Rectal smooth muscle tissue (tissue), 1 donor: ENCODE measurements around the gene ABLIM1.

Source experiments
- H3K27ac ChIP-seq: one replicate; pipeline ENCODE4 v1.7.0; 2013; ENCODE audit warnings: low read depth, low read length, inconsistent platforms
- H3K27me3 ChIP-seq: one replicate; pipeline ENCODE4 v1.7.0; 2013; ENCODE audit warnings: low read length; ENCODE audit not compliant: control insufficient read depth, insufficient read depth
- H3K36me3 ChIP-seq: one replicate; pipeline ENCODE4 v1.7.0; 2013; ENCODE audit warnings: low read length; ENCODE audit not compliant: control insufficient read depth, insufficient read depth
- H3K4me1 ChIP-seq: one replicate; pipeline ENCODE4 v1.7.0; 2013; ENCODE audit warnings: low read length; ENCODE audit not compliant: control insufficient read depth, insufficient read depth
- H3K4me3 ChIP-seq: one replicate; pipeline ENCODE4 v1.7.0; 2013; ENCODE audit warnings: low read length
- H3K9ac ChIP-seq: one replicate; pipeline ENCODE4 v1.7.0; 2013; ENCODE audit warnings: low read length

Gene ABLIM1

GRCh38 chr10:114674346-114674745 is 16.3 kb upstream of the ABLIM1 start:
- no peaks in the 10 kb centered on the region for H3K36me3 ChIP-seq
- H3K27me3 ChIP-seq: no peaks in the 10 kb centered on the region
- H3K9ac ChIP-seq: no peak overlapping the region
- no peak overlapping the region for H3K27ac ChIP-seq
- H3K4me1 ChIP-seq: no peaks in the 10 kb centered on the region
- H3K4me3 ChIP-seq: no peak overlapping the region

GRCh38 chr10:114669648-114670047 is 11.6 kb upstream of the ABLIM1 start:
- H3K4me3 ChIP-seq: no peak overlapping the region
- H3K27me3 ChIP-seq: no peaks in the 10 kb centered on the region
- no peak overlapping the region for H3K27ac ChIP-seq
- H3K4me1 ChIP-seq: no peaks in the 10 kb centered on the region
- no peaks in the 10 kb centered on the region for H3K36me3 ChIP-seq
- no peak overlapping the region for H3K9ac ChIP-seq

- Histone ChIP-seq H3K27me3 (no peaks in the 10 kb centered on the region), H3K9ac (no peak overlapping the region), H3K4me3 (no peak overlapping the region), H3K36me3 (no peaks in the 10 kb centered on the region), H3K4me1 (no peaks in the 10 kb centered on the region), H3K27ac (no peak overlapping the region)
These were observed 10.5 kb upstream of the ABLIM1 start for GRCh38 chr10:114668375-114669080.

GRCh38 chr10:114665873-114666272 is 7.8 kb upstream of the ABLIM1 start:
- Histone ChIP-seq H3K36me3 (no peaks in the 10 kb centered on the region), H3K27ac (no peak overlapping the region), H3K9ac (no peak overlapping the region), H3K27me3 (no peaks in the 10 kb centered on the region), H3K4me1 (no peaks in the 10 kb centered on the region), H3K4me3 (no peak overlapping the region)

- no peaks in the 10 kb centered on the region for H3K4me1 ChIP-seq
- H3K27me3 ChIP-seq: no peaks in the 10 kb centered on the region
- H3K9ac ChIP-seq: no peak overlapping the region
- H3K27ac ChIP-seq: no peak overlapping the region
- no peak overlapping the region for H3K4me3 ChIP-seq
- H3K36me3 ChIP-seq: no peaks in the 10 kb centered on the region
These were observed 7.3 kb upstream of the ABLIM1 start for GRCh38 chr10:114665406-114665805.

- no peaks in the 10 kb centered on the region for H3K4me1 ChIP-seq
- H3K27ac ChIP-seq: no peak overlapping the region
- H3K36me3 ChIP-seq: no peaks in the 10 kb centered on the region
- H3K9ac ChIP-seq: no peak overlapping the region
- no peaks in the 10 kb centered on the region for H3K27me3 ChIP-seq
- no peak overlapping the region for H3K4me3 ChIP-seq
These were observed 6.1 kb upstream of the ABLIM1 start for GRCh38 chr10:114664127-114664526.

GRCh38 chr10:114663626-114664025 is 5.6 kb upstream of the ABLIM1 start:
- Histone ChIP-seq H3K9ac (no peak overlapping the region), H3K27me3 (no peaks in the 10 kb centered on the region), H3K36me3 (no peaks in the 10 kb centered on the region), H3K27ac (no peak overlapping the region), H3K4me3 (no peak overlapping the region), H3K4me1 (no peaks in the 10 kb centered on the region)

GRCh38 chr10:114662646-114663217 is 4.7 kb upstream of the ABLIM1 start:
- no peaks in the 10 kb centered on the region for H3K4me1 ChIP-seq

GRCh38 chr10:114661212-114661880 is 3.3 kb upstream of the ABLIM1 start:
- Histone ChIP-seq H3K9ac (no peak overlapping the region), H3K4me3 (no peak overlapping the region), H3K27ac (no peak overlapping the region), H3K27me3 (no peaks in the 10 kb centered on the region), H3K4me1 (no peaks in the 10 kb centered on the region), H3K36me3 (no peaks in the 10 kb centered on the region)

More at GRCh38 chr10:114662646-114663217, 4.7 kb upstream of the ABLIM1 start:
- no peaks in the 10 kb centered on the region for H3K27me3 ChIP-seq
- H3K27ac ChIP-seq: no peak overlapping the region
- H3K36me3 ChIP-seq: no peaks in the 10 kb centered on the region
- H3K9ac ChIP-seq: no peak overlapping the region
- no peak overlapping the region for H3K4me3 ChIP-seq

- Histone ChIP-seq H3K4me3 (no peak overlapping the region), H3K27me3 (no peaks in the 10 kb centered on the region), H3K4me1 (no peaks in the 10 kb centered on the region), H3K36me3 (no peaks in the 10 kb centered on the region), H3K27ac (no peak overlapping the region), H3K9ac (no peak overlapping the region)
These were observed 2.4 kb downstream of the ABLIM1 start for GRCh38 chr10:114655671-114656070.

- H3K27ac ChIP-seq: no peak overlapping the region
These were observed 3.1 kb downstream of the ABLIM1 start for GRCh38 chr10:114654822-114655575.

GRCh38 chr10:114653926-114654325 is 4.1 kb downstream of the ABLIM1 start:
- no peak overlapping the region for H3K27ac ChIP-seq
- H3K36me3 ChIP-seq: no peaks in the 10 kb centered on the region
- H3K9ac ChIP-seq: no peak overlapping the region
- no peak overlapping the region for H3K4me3 ChIP-seq
- H3K27me3 ChIP-seq: no peaks in the 10 kb centered on the region
- H3K4me1 ChIP-seq: no peaks in the 10 kb centered on the region

More at GRCh38 chr10:114654822-114655575, 3.1 kb downstream of the ABLIM1 start:
- Histone ChIP-seq H3K9ac (no peak overlapping the region), H3K36me3 (no peaks in the 10 kb centered on the region), H3K27me3 (no peaks in the 10 kb centered on the region), H3K4me1 (no peaks in the 10 kb centered on the region), H3K4me3 (no peak overlapping the region)
